Globus pallidus (tissue), 1 donor: ENCODE measurements around the gene CDH4.

Source experiments
- DNase-seq: peaks from one replicate; pipeline ENCODE4 v3.0.0-alpha.2; 2015; ENCODE audit warnings: low spot score

The CDH4 gene

DNA sequence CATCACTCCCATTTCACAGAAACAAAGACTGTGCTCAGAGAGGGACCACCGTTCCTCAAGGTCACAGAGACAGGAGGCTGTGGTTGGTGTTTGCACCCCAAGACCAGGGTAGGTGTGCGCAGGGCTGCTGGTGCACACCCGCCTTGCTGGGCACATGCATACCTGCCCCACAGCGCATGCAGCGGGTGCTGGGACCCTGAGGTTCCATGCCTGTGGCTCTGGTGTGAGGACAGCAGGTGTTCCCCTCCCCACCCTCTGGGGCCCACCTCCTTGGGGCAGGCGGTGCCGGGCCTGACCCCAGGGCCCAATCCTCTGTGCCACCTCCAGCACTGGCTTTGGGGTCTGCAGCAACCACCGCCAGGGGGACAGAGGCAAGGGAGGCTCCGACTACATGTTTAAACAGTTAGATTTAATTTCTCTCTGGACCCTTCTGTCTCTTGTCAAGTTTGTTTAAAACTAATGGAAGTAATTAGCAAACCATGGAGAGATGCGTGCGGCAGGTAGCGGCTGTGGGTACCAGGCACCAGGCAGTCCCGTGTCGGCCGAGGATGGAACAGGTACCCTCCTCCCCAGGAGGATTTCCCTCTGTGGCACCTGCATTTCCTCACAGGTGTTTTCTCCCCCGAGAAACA lies 485.9 kb downstream of the CDH4 start:
- no peak for DNase-seq

DNA sequence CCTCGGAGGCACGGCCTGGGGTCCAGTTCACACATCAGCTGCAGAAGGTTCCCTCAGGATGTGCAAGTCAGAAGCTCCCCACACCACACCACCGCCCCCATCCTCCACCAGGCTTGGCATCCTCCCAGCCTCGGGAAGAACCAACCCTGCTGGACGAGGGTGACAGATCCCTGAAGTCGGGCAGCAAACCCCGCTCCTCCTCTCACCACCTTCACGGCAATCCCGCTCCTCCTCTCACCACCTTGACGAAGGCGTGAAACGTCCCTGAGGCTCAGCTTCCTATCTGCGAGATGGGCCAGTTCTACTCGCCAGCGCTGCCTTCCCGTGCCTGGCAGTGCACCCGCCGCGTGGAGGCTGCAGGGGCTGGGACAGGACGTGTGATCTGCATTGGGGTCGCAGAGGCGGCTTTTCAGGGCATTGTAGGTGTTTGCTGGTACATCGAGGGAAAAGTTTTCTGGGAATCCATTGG lies 486.6 kb downstream of the CDH4 start:
- no peak for DNase-seq

DNA sequence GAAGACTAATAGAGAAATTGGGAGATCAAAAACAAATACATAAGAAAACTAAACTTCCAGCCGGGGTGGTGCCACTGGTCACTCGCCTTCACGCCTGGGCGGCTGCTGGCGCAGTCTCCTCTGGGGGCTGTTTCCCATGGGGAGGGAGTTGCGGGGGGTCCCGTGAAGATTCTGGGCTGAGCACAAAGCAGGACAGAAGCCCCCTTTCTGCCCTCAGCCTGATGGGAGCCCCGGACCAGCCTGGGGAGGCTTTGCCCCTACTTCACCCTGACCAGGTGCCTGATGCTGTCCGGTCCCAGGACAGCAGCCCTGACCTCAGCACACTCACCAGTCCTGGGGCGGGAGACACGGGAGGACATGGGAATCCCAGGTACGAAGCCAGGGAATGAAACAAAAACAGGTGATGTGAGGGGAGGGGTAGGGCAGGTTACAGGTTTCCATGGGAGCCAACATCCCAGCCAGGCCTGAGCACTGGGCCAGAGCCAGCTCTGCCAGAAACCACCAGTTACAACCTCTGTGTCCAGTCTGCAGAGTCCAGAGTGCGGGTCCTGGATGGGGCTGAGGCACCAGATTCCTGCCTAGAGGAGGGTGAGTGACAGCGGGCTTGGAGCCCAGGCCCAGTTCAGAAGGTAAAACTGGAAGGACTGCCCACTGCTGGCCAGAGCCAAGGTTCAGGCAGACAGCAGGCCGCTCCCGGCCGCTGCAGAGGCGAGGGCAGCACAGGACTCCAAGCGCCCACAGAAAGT lies 487.2 kb downstream of the CDH4 start:
- DNase-seq = no peak

DNA sequence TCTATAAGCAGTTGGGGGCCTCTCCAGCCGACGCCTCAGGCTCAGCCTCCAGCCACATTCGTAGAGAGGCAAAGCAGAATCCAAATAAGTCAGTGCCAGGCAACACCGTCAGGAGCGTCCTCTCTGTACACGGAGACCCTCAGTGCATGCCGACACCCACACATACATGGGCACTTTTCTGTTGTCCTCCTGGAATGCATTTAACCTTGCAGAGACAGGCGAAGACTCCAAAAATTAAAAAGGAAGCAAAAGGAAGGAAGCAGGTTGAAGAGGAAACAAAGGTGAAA lies 487.7 kb downstream of the CDH4 start:
- DNase-seq = no peak

DNA sequence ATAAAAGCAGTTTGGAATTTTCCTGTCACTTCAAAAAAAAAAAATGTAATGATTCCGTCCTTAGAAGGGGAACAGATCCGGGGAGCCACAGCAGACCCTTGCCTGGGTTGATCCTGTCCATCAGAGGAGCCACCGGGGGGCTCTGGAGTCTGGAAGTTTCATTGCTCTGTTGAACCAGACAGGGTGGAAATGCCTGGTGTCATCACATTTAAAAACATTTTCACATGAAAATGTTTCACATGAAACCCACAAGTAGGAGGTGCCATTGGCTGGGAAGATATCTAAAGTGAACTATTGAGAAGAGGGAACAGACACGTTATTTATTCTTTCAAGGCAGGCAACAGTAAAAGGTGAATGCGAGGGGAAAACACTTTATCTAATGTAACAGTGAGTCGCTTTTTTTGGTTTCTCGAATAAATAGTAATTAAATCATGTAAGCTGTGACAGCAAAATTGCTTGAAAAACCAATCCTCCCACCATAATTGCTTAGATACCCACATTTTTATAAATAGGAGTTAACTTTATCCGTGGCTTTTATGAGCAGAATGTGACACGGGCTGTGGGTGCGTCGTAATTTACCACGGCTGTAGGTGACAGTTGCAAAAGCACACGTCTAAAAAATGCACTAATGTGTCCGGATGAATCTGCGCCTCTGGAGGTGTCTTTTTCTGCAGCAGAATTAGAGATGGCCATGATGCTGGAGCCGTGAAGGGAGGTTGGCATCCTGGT lies 490.2 kb downstream of the CDH4 start:
- DNase-seq = peak; percentile 63

DNA sequence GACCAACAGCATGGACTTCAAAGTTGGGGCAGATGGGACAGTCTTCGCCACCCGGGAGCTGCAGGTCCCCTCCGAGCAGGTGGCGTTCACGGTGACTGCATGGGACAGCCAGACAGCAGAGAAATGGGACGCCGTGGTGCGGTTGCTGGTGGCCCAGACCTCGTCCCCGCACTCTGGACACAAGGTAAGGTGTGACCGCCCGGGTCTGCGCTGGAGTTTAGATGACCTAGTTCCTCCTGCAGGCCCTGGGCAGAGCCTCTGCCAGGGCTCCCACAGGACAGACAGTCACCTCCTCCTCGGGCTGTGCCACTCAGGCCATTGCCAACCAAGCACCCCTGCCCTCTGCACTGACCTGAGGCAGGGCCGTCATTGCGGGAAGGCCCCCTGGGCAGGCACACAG lies 491.5 kb downstream of the CDH4 start:
- no peak for DNase-seq

DNA sequence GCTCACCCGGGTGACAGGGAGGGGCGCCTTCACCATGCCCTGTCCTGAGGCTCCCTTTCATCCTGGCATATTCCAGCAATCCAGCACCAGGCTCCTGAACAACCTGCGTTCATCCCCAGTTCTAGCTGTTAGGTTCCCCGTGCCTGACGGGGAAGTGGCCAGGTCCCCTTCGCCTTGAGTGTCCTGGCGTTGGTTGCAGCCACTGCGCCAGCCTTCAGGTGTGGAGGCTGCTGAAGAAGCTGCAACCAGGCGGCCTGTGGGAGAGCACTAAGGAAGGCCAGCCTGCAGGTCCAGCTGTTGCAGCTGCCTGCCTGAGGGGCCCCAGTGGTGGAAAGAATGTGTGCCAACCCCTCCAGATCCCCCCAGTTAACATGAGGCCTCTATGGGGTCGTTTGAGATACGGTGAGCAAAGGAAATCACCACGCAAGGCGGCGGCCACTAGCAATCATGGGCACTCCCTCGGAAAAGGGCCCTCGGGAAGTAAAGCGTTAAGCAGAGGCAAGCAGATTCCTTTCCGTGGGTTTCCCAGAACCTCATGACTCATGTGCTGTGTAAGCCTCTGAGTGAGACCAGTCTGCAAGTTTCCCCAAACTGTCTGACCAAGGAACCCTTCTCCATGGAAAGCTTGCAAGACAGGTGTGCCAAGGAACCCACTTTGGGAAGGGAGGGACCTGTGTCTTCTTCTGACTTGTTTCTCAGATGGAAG lies 492.8 kb downstream of the CDH4 start:
- DNase-seq = no peak

DNA sequence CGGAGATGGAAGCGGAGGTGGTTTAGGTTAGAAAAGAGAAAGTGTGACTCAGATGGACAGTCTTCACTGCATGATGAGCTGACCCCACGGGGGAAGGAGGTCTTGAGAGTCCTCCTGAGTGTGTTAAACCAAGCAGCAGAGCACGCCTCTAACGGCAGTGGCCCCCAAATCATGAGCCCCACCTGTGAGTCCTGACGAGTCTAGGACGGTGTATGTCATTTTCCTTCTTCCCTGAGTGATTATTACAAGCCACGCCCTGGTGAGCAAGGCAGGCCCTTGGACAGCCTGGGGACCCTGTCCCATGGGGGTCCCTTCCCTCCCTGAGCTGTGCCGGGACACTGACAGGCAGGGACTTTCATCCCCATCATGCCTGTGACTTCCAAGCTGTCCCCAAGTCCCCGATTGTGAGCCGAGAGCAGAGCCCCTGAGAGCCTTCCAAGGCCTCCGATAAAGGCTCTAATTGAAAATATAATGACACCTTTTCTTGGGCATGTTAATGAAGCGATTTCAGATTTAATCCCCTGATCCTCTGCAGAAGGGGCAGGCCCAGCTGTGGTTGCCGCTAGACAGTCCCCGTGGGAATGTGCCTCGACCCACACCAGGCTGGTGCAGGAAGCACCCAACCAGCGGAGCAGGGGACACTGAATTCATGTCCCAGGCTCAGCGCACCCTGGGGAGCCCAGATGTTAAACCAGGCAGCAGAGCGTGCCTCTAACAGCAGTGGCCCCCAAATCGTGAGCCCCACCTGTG lies 493.5 kb downstream of the CDH4 start:
- no peak for DNase-seq

DNA sequence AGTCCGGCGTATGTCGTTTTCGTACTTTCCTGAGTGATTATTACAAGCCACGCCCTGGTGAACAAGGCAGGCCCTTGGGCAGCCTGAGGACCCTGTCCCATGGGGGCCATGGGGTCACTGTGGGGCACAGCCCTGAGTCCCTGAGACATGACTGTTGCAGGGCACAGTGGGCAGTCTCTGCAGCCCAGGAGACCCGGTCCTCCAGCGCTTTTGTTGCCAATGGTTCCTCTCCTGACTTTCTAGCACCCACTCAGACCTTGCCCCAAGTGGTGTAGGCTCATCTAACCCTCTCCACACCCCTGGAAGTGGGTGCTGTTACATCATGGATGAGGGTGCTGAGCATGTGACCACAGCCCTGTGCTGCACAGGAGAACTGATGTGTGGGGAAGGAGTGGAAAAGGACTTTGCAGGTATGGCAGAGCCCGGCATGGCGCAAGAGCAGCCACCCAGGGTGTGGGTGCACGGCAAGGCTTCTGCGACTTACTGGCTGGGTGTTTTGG lies 494.1 kb downstream of the CDH4 start:
- no peak for DNase-seq

DNA sequence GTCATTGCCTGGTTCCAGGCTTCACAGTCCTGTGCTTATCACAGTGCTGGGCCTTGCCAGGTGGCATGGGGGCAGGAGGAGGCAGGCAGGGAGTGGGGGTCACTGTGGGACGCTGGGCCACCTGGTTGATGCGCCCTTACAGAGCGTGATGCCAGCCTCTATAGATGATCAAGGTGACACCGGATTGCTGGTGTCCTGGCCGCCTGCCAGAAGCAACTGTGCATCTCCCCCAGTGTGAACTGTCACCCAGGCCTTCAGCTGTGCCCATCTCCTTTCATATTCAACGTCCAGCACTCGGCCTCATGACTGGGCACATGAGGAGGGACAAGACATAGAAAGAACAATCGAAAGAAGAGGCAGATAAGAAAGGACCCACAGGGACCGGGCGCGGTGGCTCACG lies 494.7 kb downstream of the CDH4 start:
- no peak for DNase-seq

DNA sequence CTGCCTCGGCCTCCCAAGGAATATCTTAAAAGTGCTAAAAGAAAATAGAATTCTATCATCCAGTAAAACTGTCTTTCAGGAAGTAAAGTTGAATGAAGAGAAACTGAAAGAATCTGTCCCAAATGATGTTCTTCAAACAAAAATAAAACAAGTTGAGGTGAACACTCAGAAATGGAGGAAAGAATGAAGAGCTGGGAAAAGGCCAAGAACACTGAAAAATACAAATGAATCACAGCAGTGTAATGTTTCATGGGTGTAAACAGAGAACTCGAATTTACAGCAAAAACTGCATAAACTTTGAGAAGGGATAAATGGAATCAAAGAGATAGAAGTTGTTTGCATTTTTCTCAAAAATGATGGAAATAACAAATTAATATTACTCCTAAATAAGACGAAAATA lies 496.3 kb downstream of the CDH4 start:
- no peak for DNase-seq

DNA sequence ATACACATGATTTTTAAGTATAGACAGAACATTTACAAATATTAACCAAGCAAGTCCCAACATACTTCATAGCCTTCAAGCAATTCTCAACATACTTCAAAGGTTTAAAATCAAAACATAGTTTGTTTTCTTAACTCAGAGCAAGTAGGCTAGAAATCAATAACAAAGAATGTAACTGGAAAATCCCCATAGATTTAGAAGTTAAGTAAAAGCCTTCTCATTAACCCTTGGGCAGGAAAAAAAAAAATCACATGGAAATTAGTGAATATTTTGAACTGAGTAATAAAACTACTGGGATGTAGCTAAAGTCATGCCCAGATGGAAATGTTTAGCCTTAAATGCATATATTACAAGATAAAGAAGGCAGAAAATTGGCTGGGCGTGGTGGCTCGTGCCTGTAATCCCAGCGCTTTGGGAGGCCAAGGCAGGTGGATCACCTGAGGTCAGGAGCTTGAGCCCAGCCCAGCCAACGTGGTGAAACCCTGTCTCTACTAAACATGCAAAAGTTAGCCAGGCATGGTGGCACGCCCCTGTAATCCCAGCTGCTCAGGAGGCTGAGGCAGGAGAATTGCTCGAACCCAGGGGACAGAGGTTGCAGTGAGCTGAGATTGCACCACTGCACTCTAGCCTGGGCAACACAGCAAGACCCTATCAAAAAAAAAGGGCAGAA lies 497.5 kb downstream of the CDH4 start:
- no peak for DNase-seq

DNA sequence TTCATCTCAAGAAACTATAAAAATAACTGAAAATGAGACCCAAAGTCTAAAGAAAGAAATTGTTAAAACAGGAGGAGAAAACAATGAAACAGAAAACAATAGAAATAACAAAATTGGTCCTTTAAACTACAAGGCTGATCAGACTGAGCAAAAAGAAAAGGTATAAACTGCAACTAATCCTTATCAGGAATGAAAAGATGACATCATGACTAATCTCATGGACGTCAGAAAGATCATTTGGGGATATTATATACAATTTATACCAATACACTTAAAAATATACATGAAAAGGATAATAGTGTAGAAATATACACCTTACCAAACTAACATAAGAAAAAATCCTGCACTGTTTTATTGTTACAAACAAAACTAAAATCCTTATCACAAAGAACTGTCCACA lies 498.0 kb downstream of the CDH4 start:
- DNase-seq = no peak

DNA sequence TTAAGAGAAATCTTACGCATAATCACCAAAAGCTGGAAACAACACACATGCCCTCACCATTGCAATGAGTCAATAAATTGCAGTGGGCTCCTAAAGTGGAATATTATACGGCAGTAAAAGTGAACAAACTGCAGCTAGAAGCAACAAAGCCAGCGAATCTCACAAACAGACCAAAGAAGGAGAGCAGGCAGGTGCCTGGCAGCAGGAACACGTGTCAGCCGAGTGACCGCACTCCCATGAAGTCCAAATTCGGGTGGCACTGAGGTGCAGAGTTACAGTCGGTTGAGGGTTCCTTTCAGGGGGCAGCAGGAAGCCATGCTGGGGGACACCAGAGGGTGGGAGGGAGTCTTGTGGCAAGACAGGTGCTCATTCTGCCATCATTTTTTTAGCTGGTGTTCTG lies 500.5 kb downstream of the CDH4 start:
- no peak for DNase-seq

DNA sequence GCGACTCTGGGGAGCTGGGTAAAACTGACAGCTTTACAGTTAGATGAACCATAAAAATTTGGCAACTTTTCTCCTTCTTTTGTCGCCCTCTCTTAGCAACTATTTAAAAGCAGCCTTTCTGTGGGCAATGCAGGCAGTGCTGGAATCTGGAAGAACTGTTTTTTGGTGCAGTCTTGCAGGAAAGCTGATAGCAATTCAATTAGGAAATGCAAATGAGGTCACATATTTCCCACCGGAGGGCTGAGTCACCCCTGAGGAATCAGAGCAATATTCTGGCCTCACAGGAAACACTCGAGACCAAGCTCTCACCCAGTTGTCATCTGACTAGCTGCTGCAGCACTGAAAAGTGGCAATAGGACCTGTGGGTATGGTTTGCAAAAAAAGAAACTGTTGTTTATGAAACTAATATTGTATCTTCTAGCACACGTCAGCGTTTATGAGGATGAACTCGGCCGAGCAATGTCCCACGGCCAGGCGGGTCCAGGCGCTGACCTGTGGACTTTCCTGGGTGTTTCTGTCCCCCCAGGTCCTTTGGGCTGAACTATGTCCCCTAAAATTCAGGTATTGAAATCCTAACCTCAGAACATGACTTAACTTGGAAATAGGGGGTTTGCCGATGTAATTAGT lies 501.4 kb downstream of the CDH4 start:
- DNase-seq = no peak

DNA sequence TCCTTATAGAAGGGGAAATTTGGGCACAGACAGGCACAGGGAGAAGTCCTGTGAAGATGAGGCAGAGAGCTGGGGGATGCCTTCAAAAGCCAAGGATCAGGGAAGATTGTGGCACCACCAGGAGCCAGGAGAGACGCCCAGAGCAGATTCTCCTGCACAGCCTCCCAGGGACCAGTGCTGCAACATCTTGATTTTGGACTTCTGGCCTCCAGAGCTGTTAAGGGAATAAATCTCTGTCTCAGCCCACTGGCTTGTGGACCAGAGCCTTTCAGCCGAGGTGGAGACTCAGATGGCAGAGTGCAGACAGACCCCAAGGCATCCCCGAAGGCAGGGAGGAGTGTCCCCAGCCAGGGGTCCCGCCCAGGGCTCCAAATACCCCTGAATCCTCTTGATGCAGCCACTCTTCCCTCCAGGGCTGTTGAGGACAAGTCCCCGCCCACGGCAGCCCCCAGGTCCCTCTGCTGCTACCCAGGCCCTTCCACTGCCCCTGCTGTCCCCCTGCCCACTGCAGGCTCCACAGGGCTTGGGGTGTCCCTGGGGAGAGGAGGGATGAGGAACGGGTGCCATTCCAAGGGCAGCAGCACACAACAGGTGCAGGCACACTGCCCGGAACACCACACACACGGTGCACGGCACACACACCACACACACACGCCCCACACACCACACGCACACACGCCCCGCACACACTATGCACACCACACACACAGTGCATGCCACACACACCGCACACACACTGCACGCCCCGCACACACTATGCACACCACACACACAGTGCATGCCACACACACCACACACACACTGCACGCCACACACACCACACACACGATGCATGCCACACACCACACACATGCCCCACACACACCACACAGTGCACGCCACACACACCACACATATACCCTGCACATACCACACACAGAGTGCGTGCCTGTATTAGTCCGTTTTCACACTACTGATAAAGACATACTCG lies 502.2 kb downstream of the CDH4 start:
- DNase-seq = no peak

DNA sequence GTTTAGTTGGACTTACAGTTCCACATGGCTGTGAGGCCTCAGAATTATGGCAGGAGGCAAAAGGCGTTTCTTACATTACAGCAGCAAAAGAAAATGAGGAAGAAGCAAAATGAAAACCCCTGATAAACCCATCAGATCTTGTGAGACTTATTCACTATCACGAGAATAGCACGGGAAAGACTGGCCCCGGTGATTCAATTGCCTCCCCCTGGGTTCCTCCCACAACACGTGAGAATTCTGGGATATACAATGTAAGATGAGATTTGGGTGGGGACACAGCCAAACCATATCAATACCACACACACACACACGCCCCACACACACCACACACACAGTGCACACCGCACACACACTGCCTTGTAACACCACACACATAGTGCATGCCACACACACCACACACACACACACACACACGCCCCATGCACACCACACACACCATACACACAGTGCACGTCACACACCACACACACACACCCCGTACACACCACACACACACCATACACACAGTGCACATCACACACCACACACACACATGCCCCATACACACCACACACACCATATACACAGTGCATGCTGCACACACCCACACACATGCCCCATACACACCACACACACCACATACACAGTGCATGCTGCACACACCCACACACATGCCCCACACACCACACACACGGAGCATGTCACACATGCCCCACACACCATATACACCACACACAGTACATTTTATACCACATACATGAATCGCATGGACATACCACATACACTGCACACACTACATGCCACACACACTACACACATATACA lies 503.1 kb downstream of the CDH4 start:
- no peak for DNase-seq

DNA sequence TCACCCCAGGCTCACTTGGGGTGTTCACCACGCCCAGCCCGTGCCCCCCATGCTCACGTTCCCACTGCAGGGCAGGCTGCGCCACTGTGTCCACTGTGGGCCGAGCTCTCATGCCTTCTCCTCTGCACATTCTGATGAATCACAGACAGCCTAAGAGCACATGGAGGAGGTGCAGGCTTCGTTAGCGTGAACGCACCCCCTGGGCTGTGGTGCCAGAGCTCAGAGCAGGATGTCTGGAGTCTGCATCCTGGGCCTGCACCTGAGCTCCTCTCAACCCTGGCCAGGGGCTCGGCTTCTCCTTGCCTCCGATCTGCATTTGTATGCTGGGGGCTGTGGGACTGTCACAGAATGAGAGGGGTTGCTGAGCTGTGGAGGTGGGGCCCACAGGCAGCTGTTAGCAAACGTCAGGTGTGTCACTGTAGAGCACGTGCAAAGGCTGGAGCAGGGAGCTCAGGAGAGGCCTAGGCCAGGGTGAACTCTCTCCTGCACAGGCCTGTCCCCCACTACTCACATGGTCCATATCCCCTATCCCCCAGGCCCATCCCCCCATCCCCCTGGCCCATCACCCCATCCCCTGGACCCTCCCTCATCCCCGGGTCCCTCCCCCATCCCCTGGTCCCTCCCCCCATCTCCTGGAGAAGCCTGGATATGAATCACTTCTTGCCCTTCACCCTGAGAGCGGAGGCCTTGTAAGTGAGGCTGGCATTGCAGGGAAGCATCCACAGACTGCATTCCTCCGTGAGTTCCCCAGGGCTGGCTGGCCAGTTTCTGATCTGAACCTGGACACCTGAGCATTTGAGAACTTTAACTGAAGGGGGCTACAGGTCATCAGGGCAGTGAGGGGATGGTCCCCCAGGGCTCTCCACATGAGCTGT lies 504.1 kb downstream of the CDH4 start:
- DNase-seq = no peak
